ENCODE results near the gene ENTPD1.

The ENTPD1 gene

DNA sequence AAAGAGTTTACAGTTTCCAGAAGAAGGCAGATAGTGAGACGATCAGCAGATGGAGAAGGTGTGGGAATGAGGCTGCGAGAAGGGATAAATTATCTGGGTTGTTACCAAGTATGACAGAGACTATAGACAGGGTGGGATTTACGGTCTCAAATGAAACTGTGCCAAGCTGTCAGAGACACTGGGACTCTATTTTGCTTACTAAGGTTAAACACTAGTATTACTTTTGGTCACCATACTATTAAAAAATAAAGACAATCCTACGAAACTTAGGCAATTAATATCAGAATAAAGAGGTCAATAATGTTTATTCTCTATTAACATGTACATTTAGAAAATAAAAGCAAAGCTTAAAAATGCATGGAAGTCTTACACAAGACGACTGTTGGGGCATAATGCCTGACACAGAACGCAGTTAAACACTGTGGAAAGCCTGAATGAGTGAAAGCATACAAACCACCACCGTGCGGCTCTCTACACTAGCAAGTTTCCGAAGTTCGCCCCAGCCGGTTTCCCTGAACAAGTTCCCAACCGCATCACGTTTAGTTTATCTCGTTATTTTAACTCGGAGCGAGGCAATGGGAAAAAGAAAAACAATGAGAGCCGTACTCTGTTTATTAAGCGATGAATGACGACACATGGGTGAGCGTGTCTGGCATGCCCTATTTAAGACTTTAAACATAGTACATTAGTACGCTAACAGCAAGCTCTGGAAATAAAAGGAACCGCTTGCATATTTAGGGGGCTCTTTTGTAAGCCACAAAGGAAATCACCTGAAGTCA lies 150.9 kb downstream of the ENTPD1 start:
- peak; percentile 78 for DNase-seq
- Histone ChIP-seq H3K27ac (ENCODE audit: low read length) (peak overlapping the region; percentile 68; the same call in 1 of the 2 replicates), H3K4me1 (ENCODE audit: low read length) (peaks cover 22% of the 10 kb centered on the region), H3K27me3 (replicated peaks; ENCODE audit: insufficient read depth, low read length) (no peaks in the 10 kb centered on the region), H3K4me3 (ENCODE audit: low read length) (peak overlapping the region; percentile 88), H2AFZ (ENCODE audit: low read length) (peak overlapping the region; percentile 95), H3K36me3 (replicated peaks; ENCODE audit: insufficient read depth, low read length) (no peaks in the 10 kb centered on the region), H3F3A (ENCODE audit: insufficient read depth, low read length) (peaks cover 10% of the 10 kb centered on the region), H4K20me1 (ENCODE audit: insufficient read depth, low read length) (no peaks in the 10 kb centered on the region), H3K9me3 (replicated peaks; ENCODE audit: insufficient read depth, low read length) (no peaks in the 10 kb centered on the region), H3K9me2 (replicated peaks; ENCODE audit: insufficient read depth, low read length) (no peaks in the 10 kb centered on the region), H3K9ac (ENCODE audit: low read length) (peak overlapping the region; percentile 75; the same call in 1 of the 2 replicates), H3K4me2 (ENCODE audit: low read depth, low read length) (peak overlapping the region; percentile 84), H3K79me2 (ENCODE audit: low read length) (no peaks in the 10 kb centered on the region)
- no peak for TF ChIP-seq EZH2 (optimal IDR thresholded peaks at IDR 0.05; ENCODE audit: low read depth, low read length)
- TF ChIP-seq, protein P1, sequence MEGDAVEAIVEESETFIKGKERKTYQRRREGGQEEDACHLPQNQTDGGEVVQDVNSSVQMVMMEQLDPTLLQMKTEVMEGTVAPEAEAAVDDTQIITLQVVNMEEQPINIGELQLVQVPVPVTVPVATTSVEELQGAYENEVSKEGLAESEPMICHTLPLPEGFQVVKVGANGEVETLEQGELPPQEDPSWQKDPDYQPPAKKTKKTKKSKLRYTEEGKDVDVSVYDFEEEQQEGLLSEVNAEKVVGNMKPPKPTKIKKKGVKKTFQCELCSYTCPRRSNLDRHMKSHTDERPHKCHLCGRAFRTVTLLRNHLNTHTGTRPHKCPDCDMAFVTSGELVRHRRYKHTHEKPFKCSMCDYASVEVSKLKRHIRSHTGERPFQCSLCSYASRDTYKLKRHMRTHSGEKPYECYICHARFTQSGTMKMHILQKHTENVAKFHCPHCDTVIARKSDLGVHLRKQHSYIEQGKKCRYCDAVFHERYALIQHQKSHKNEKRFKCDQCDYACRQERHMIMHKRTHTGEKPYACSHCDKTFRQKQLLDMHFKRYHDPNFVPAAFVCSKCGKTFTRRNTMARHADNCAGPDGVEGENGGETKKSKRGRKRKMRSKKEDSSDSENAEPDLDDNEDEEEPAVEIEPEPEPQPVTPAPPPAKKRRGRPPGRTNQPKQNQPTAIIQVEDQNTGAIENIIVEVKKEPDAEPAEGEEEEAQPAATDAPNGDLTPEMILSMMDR (IDR thresholded peaks at IDR 0.05; ENCODE audit: low read length), result peak; percentile 29

DNA sequence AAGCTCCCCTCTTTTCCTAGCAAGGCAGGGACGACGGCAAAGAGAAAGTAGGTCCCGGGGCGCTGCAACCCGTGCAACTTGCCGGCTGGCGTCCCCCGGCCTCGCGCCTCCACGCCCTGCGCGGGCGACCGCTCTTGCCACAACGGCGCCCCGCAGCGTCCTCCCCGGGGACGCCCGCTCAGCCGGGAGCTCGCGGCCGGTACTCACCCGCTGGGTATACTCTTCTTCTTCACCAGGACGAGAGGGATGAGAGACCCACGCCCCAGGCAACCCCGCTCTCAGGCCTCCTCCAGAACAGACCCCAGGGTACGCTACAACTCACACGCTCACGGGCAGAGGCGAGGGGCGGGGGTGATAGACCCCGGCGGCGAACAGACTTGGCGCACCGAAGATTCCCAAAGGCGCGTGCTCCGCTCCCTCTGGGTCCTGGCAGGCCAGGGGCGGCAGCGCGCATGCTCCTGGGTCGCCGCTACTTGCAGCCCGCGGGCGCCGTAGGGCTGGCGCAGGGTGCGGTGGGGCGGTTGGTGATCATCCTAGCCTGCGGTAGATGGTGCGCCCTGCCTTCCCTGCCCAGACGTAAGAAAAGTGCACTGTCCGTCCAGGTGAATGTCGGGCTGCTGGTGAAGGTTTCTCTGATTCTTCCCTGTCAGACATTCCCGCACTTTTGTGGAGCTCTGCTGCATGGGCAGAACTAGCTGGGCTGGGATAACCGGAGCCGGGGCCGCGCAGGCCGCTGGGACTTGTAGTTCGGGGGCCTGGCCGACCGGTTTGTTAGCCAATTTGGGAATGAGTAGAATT lies 151.7 kb downstream of the ENTPD1 start, which contains the start of gene CC2D2B:
TSS of gene CC2D2B (plus strand) at position 520 of the 798 bp plus-strand sequence. CDS start 3,349 bp downstream, outside the sequence.
- peak within 1 kb of the TSS; percentile 68; the same call in 1 of the 2 replicates for H3K27ac ChIP-seq (ENCODE audit: low read length)
- peak within 1 kb of the TSS; percentile 84 for H3K4me2 ChIP-seq (ENCODE audit: low read depth, low read length)
- H4K20me1 ChIP-seq (ENCODE audit: insufficient read depth, low read length), result no peaks in the 10 kb centered on the region
- H3K4me1 ChIP-seq (ENCODE audit: low read length), result peaks cover 22% of the 10 kb centered on the region
- peak within 1 kb of the TSS; percentile 75 for H3K9ac ChIP-seq (ENCODE audit: low read length)
- H3K9me3 ChIP-seq (replicated peaks; ENCODE audit: insufficient read depth, low read length), result no peaks in the 10 kb centered on the region
- H3K9me2 ChIP-seq (replicated peaks; ENCODE audit: insufficient read depth, low read length), result no peaks in the 10 kb centered on the region
- no peaks in the 10 kb centered on the region for H3K79me2 ChIP-seq (ENCODE audit: low read length)
- peaks cover 10% of the 10 kb centered on the region for H3F3A ChIP-seq (ENCODE audit: insufficient read depth, low read length)
- TF ChIP-seq, protein P1 (IDR thresholded peaks at IDR 0.05; ENCODE audit: low read length), result peak; percentile 13; the same call in 1 of the 2 replicates
- TF ChIP-seq EZH2 (optimal IDR thresholded peaks at IDR 0.05; ENCODE audit: low read depth, low read length), result no peak
- DNase-seq, result peak; percentile 81
- H3K4me3 ChIP-seq (ENCODE audit: low read length), result peak within 1 kb of the TSS; percentile 88
- H2AFZ ChIP-seq (ENCODE audit: low read length), result peak within 1 kb of the TSS; percentile 95
- no peaks in the 10 kb centered on the region for H3K27me3 ChIP-seq (replicated peaks; ENCODE audit: insufficient read depth, low read length)
- no peaks in the 10 kb centered on the region for H3K36me3 ChIP-seq (replicated peaks; ENCODE audit: insufficient read depth, low read length)

DNA sequence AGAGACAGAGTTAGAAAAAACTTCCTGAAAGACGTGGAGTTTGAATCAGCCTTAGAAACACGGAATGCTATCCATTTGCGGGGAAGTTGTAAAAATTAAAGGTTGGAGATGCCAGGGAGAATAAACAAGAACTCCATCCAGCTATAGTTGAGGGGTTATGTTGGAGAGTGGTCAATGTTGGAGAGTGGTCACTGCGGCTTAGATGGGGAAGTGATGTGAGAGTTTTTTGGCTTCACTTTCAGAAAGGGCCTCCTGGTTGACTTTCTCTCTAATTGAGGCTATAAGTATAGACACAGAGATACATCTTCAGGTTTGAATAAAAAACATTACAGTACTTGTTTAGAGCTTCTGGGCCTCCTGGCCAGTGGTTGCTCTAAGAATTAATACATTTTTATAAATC lies 152.5 kb downstream of the ENTPD1 start:
- Histone ChIP-seq H3K4me3 (ENCODE audit: low read length) (peak overlapping the region; percentile 88; the same call in 1 of the 2 replicates), H3K4me2 (ENCODE audit: low read depth, low read length) (peak overlapping the region; percentile 84), H3K36me3 (replicated peaks; ENCODE audit: insufficient read depth, low read length) (no peaks in the 10 kb centered on the region), H3K4me1 (ENCODE audit: low read length) (peaks cover 22% of the 10 kb centered on the region), H3K27ac (ENCODE audit: low read length) (no peak overlapping the region), H3K9ac (ENCODE audit: low read length) (no peak overlapping the region), H2AFZ (ENCODE audit: low read length) (peak overlapping the region; percentile 95), H3K9me3 (replicated peaks; ENCODE audit: insufficient read depth, low read length) (no peaks in the 10 kb centered on the region), H3K9me2 (replicated peaks; ENCODE audit: insufficient read depth, low read length) (no peaks in the 10 kb centered on the region), H4K20me1 (ENCODE audit: insufficient read depth, low read length) (no peaks in the 10 kb centered on the region), H3F3A (ENCODE audit: insufficient read depth, low read length) (peaks cover 10% of the 10 kb centered on the region), H3K27me3 (replicated peaks; ENCODE audit: insufficient read depth, low read length) (no peaks in the 10 kb centered on the region), H3K79me2 (ENCODE audit: low read length) (no peaks in the 10 kb centered on the region)
- no peak for DNase-seq
- TF ChIP-seq EZH2phosphoT487 (IDR thresholded peaks at IDR 0.05; ENCODE audit: low read length) (no peak), EZH2 (optimal IDR thresholded peaks at IDR 0.05; ENCODE audit: low read depth, low read length) (no peak)
- TF ChIP-seq, protein P1 (IDR thresholded peaks at IDR 0.05; ENCODE audit: low read length), result no peak

Data from MM.1S (cell line).